GM12878 (cell line): ENCODE data around the gene ZNF837. TPM values are rescaled to one million over a fixed set of nuclear protein-coding genes. Genes with fewer than 3 reads are reported as not detected.
A peak's percentile ranks its signal among the peaks of the same experiment; 100 is the strongest.

Experiments used
- microRNA-seq: library from miRNA; unstranded; fragments of <30 nt; microRNA quantifications from one replicate; pipeline ENCODE4, GENCODE V29; 2018
- polyA plus RNA-seq, 11 experiments: library from polyadenylated mRNA; depleted of rRNA in 4 of 11; unstranded in 6 of 11; stranded (reverse) in 5 of 11; fragments of >200 nt; fragmentation: Nextera tagmentation in 4 of 11; fragmentation: Illumina TruSeq in 1 of 11; extraction: Ambion mirVana in 4 of 11; extraction: Trizol in 1 of 11; gene quantifications; 1 replicate in 1 of 11; 2 replicates in 10 of 11; pipeline versions ENCODE4 v1.2.1 to v1.2.3, GENCODE V29; 2011 to 2016; ENCODE audit warnings: inconsistent platforms in 2 of 11, missing spikeins in 2 of 11, low read depth in 1 of 11
- small RNA-seq: library from RNA; depleted of rRNA; stranded (forward); fragments of <200 nt; gene quantifications from one replicate; pipeline ENCODE3, GENCODE V24; 2014
- total RNA-seq, 4 experiments: library from RNA; depleted of rRNA in 3 of 4; stranded (reverse); fragments of >200 nt in 3 of 4; fragmentation: Illumina TruSeq in 1 of 4; extraction: Trizol in 1 of 4; gene quantifications; 2 replicates each; pipeline versions ENCODE4 v1.2.1 to v1.2.3, GENCODE V29; 2013 to 2021

Gene ZNF837
- total and polyA plus RNA-seq, 10 of the 15 experiments (the other 5 are each of a cell fraction or from before 2014, with no cell fraction given), result 0.07 to 2.9 (median 2.0) TPM; not detected in 2

Small RNA genes lying within 50 kb of the gene (microRNA-seq; reads per million reads assigned to microRNA genes)
- gene MIR4754, result 0.75 reads per million
- not detected for gene MIR6806

Small RNA genes lying within 50 kb of the gene (small RNA-seq; reads per million reads assigned to genes)
- gene MIR4754 (0.16 reads per million), gene MIR6806 (0.27 reads per million), gene RNA5SP473 (0.82 reads per million, percentile 25 among the genes with 10 or more reads in this experiment)

Other genes with a start within 250 kb of the ZNF837 start
Only the 7 nearest of the 21 such genes appear.
- gene ZSCAN22, start 54.0 kb downstream of the ZNF837 start, total RNA-seq (2014; rRNA removed), result 2.5 and 2.6 TPM in 2 replicates
- gene ZSCAN22, start 54.0 kb downstream of the ZNF837 start, total RNA-seq (2014; rRNA removed; fragmentation: Illumina TruSeq; extraction: Trizol), result 2.6 and 2.7 TPM in 2 replicates
- gene ZSCAN22, start 54.0 kb downstream of the ZNF837 start, total RNA-seq (2021), result 3.4 and 3.5 TPM in 2 replicates
- gene ZSCAN22, start 54.0 kb downstream of the ZNF837 start, polyA plus RNA-seq (2011; rRNA removed), result 2.6 and 3.9 TPM in 2 replicates
- gene ZSCAN22, start 54.0 kb downstream of the ZNF837 start, polyA plus RNA-seq (2014; fragmentation: Illumina TruSeq; extraction: Trizol), result 1.7 and 2.4 TPM in 2 replicates
- 1 to 10 TPM in 1 of 2 experiments, under 1 TPM in 1; 0.49 to 1.7 TPM for gene ZSCAN22, start 54.0 kb downstream of the ZNF837 start, polyA plus RNA-seq (2014; fragmentation: Nextera tagmentation; extraction: Ambion mirVana)
- 2.4 TPM in 2 replicates for gene ZSCAN22, start 54.0 kb downstream of the ZNF837 start, polyA plus RNA-seq (2014; rRNA removed)
- 1 to 10 TPM; 2.6 to 3.2 TPM for gene ZSCAN22, start 54.0 kb downstream of the ZNF837 start, polyA plus RNA-seq (2016; fragmentation: Nextera tagmentation; extraction: Ambion mirVana)
- gene A1BG, start 27.5 kb downstream of the ZNF837 start, total RNA-seq (2014; rRNA removed), result 22.0 and 29.6 TPM in 2 replicates
- 2.8 and 3.0 TPM in 2 replicates for gene A1BG, start 27.5 kb downstream of the ZNF837 start, total RNA-seq (2014; rRNA removed; fragmentation: Illumina TruSeq; extraction: Trizol)
- gene A1BG, start 27.5 kb downstream of the ZNF837 start, total RNA-seq (2021), result 20.8 and 25.1 TPM in 2 replicates
- gene A1BG, start 27.5 kb downstream of the ZNF837 start, polyA plus RNA-seq (2011; rRNA removed), result 1.1 and 3.2 TPM in 2 replicates
- 0.13 and 0.34 TPM in 2 replicates for gene A1BG, start 27.5 kb downstream of the ZNF837 start, polyA plus RNA-seq (2014; fragmentation: Illumina TruSeq; extraction: Trizol)
- 1 to 10 TPM; 2.4 to 4.9 TPM for gene A1BG, start 27.5 kb downstream of the ZNF837 start, polyA plus RNA-seq (2014; fragmentation: Nextera tagmentation; extraction: Ambion mirVana)
- gene A1BG, start 27.5 kb downstream of the ZNF837 start, polyA plus RNA-seq (2014; rRNA removed), result 24.0 and 29.5 TPM in 2 replicates
- 10 to 100 TPM; 18.8 to 18.9 TPM for gene A1BG, start 27.5 kb downstream of the ZNF837 start, polyA plus RNA-seq (2016; fragmentation: Nextera tagmentation; extraction: Ambion mirVana)
- 0.44 and 0.73 TPM in 2 replicates for gene ZNF497, start 18.3 kb downstream of the ZNF837 start, total RNA-seq (2014; rRNA removed)
- 0.09 and 0.18 TPM in 2 replicates for gene ZNF497, start 18.3 kb downstream of the ZNF837 start, total RNA-seq (2014; rRNA removed; fragmentation: Illumina TruSeq; extraction: Trizol)
- 0.66 and 0.82 TPM in 2 replicates for gene ZNF497, start 18.3 kb downstream of the ZNF837 start, total RNA-seq (2021)
- gene ZNF497, start 18.3 kb downstream of the ZNF837 start, polyA plus RNA-seq (2011; rRNA removed), result 0.27 and 0.29 TPM in 2 replicates
- 0.05 and 0.16 TPM in 2 replicates for gene ZNF497, start 18.3 kb downstream of the ZNF837 start, polyA plus RNA-seq (2014; fragmentation: Illumina TruSeq; extraction: Trizol)
- under 1 TPM; 0.16 TPM for gene ZNF497, start 18.3 kb downstream of the ZNF837 start, polyA plus RNA-seq (2014; fragmentation: Nextera tagmentation; extraction: Ambion mirVana)
- 0.37 and 0.51 TPM in 2 replicates for gene ZNF497, start 18.3 kb downstream of the ZNF837 start, polyA plus RNA-seq (2014; rRNA removed)
- gene ZNF497, start 18.3 kb downstream of the ZNF837 start, polyA plus RNA-seq (2016; fragmentation: Nextera tagmentation; extraction: Ambion mirVana), result under 1 TPM; 0.28 to 0.68 TPM
- 3,412 and 3,652 TPM in 2 replicates for gene RPS5, start 6.2 kb upstream of the ZNF837 start, total RNA-seq (2014; rRNA removed)
- gene RPS5, start 6.2 kb upstream of the ZNF837 start, total RNA-seq (2014; rRNA removed; fragmentation: Illumina TruSeq; extraction: Trizol), result 1,272 and 1,313 TPM in 2 replicates
- gene RPS5, start 6.2 kb upstream of the ZNF837 start, total RNA-seq (2021), result 1,860 and 1,884 TPM in 2 replicates
- 1,293 and 2,957 TPM in 2 replicates for gene RPS5, start 6.2 kb upstream of the ZNF837 start, polyA plus RNA-seq (2011; rRNA removed)
- 511 and 1,491 TPM in 2 replicates for gene RPS5, start 6.2 kb upstream of the ZNF837 start, polyA plus RNA-seq (2014; fragmentation: Illumina TruSeq; extraction: Trizol)
- 1,000 to 10,000 TPM; 1,983 to 2,378 TPM for gene RPS5, start 6.2 kb upstream of the ZNF837 start, polyA plus RNA-seq (2014; fragmentation: Nextera tagmentation; extraction: Ambion mirVana)
- 3,473 and 3,824 TPM in 2 replicates for gene RPS5, start 6.2 kb upstream of the ZNF837 start, polyA plus RNA-seq (2014; rRNA removed)
- 1,000 to 10,000 TPM; 1,284 to 1,376 TPM for gene RPS5, start 6.2 kb upstream of the ZNF837 start, polyA plus RNA-seq (2016; fragmentation: Nextera tagmentation; extraction: Ambion mirVana)
- not detected in 2 replicates for gene RNF225, start 14.6 kb upstream of the ZNF837 start, total RNA-seq (2014; rRNA removed)
- gene RNF225, start 14.6 kb upstream of the ZNF837 start, total RNA-seq (2014; rRNA removed; fragmentation: Illumina TruSeq; extraction: Trizol), result not detected in 2 replicates
- gene RNF225, start 14.6 kb upstream of the ZNF837 start, total RNA-seq (2021), result 0.27 and 0.28 TPM in 2 replicates
- gene RNF225, start 14.6 kb upstream of the ZNF837 start, polyA plus RNA-seq (2011; rRNA removed), result not detected in 2 replicates
- not detected in 2 replicates for gene RNF225, start 14.6 kb upstream of the ZNF837 start, polyA plus RNA-seq (2014; fragmentation: Illumina TruSeq; extraction: Trizol)
- not detected for gene RNF225, start 14.6 kb upstream of the ZNF837 start, polyA plus RNA-seq (2014; fragmentation: Nextera tagmentation; extraction: Ambion mirVana)
- gene RNF225, start 14.6 kb upstream of the ZNF837 start, polyA plus RNA-seq (2014; rRNA removed), result 0.22 and 0.27 TPM in 2 replicates
- not detected for gene RNF225, start 14.6 kb upstream of the ZNF837 start, polyA plus RNA-seq (2016; fragmentation: Nextera tagmentation; extraction: Ambion mirVana)
- 9.5 and 10.7 TPM in 2 replicates for gene ZNF584, start 27.6 kb upstream of the ZNF837 start, total RNA-seq (2014; rRNA removed)
- 4.8 and 5.1 TPM in 2 replicates for gene ZNF584, start 27.6 kb upstream of the ZNF837 start, total RNA-seq (2014; rRNA removed; fragmentation: Illumina TruSeq; extraction: Trizol)
- 9.7 and 10.3 TPM in 2 replicates for gene ZNF584, start 27.6 kb upstream of the ZNF837 start, total RNA-seq (2021)
- gene ZNF584, start 27.6 kb upstream of the ZNF837 start, polyA plus RNA-seq (2011; rRNA removed), result 7.6 and 8.4 TPM in 2 replicates
- 5.9 and 6.2 TPM in 2 replicates for gene ZNF584, start 27.6 kb upstream of the ZNF837 start, polyA plus RNA-seq (2014; fragmentation: Illumina TruSeq; extraction: Trizol)
- 1 to 10 TPM; 2.0 to 2.6 TPM for gene ZNF584, start 27.6 kb upstream of the ZNF837 start, polyA plus RNA-seq (2014; fragmentation: Nextera tagmentation; extraction: Ambion mirVana)
- gene ZNF584, start 27.6 kb upstream of the ZNF837 start, polyA plus RNA-seq (2014; rRNA removed), result 6.3 and 7.3 TPM in 2 replicates
- 1 to 10 TPM; 5.9 to 6.9 TPM for gene ZNF584, start 27.6 kb upstream of the ZNF837 start, polyA plus RNA-seq (2016; fragmentation: Nextera tagmentation; extraction: Ambion mirVana)
- 3.5 and 4.0 TPM in 2 replicates for gene ZNF132, start 59.1 kb upstream of the ZNF837 start, total RNA-seq (2014; rRNA removed)
- gene ZNF132, start 59.1 kb upstream of the ZNF837 start, total RNA-seq (2014; rRNA removed; fragmentation: Illumina TruSeq; extraction: Trizol), result 3.3 and 3.5 TPM in 2 replicates
- 2.7 and 3.4 TPM in 2 replicates for gene ZNF132, start 59.1 kb upstream of the ZNF837 start, total RNA-seq (2021)
- gene ZNF132, start 59.1 kb upstream of the ZNF837 start, polyA plus RNA-seq (2011; rRNA removed), result 0.68 and 0.81 TPM in 2 replicates
- gene ZNF132, start 59.1 kb upstream of the ZNF837 start, polyA plus RNA-seq (2014; fragmentation: Illumina TruSeq; extraction: Trizol), result 2.0 and 2.2 TPM in 2 replicates
- under 1 TPM; 0.56 to 0.73 TPM for gene ZNF132, start 59.1 kb upstream of the ZNF837 start, polyA plus RNA-seq (2014; fragmentation: Nextera tagmentation; extraction: Ambion mirVana)
- 1.4 and 1.9 TPM in 2 replicates for gene ZNF132, start 59.1 kb upstream of the ZNF837 start, polyA plus RNA-seq (2014; rRNA removed)
- 1 to 10 TPM; 2.4 to 3.0 TPM for gene ZNF132, start 59.1 kb upstream of the ZNF837 start, polyA plus RNA-seq (2016; fragmentation: Nextera tagmentation; extraction: Ambion mirVana)